NCI-H345 treated with DMSO at 0.1 percent for 48 hours (cell line): Measurements from ENCODE around the gene ROBO1.

Experiments
- DNase-seq: peaks from one replicate; lab custom pipeline; 2025; ENCODE audit not compliant: unreplicated experiment; lab: John Stamatoyannopoulos, UW

ROBO1 gene

GRCh38 chr3:78940128-78940527, 827.7 kb downstream of the ROBO1 start:
- no peak for DNase-seq

- DNase-seq = no peak
Observed at GRCh38 chr3:78937475-78937874, 830.3 kb downstream of the ROBO1 start.

- DNase-seq = no peak
Observed at GRCh38 chr3:78927759-78928158, 840.0 kb downstream of the ROBO1 start.

GRCh38 chr3:78926523-78926922, 841.3 kb downstream of the ROBO1 start:
- no peak for DNase-seq

- no peak for DNase-seq
Observed at GRCh38 chr3:78924711-78925110, 843.1 kb downstream of the ROBO1 start.

- no peak for DNase-seq
Observed at GRCh38 chr3:78919021-78919755, 848.6 kb downstream of the ROBO1 start.

GRCh38 chr3:78918361-78919020, 849.3 kb downstream of the ROBO1 start:
- no peak for DNase-seq

- DNase-seq = no peak
Observed at GRCh38 chr3:78917536-78917935, 850.3 kb downstream of the ROBO1 start.

GRCh38 chr3:78913711-78914110, 854.1 kb downstream of the ROBO1 start:
- no peak for DNase-seq

- DNase-seq = no peak
Observed at GRCh38 chr3:78912687-78913086, 855.1 kb downstream of the ROBO1 start.

GRCh38 chr3:78912259-78912658, 855.5 kb downstream of the ROBO1 start:
- no peak for DNase-seq

GRCh38 chr3:78911394-78911793, 856.4 kb downstream of the ROBO1 start:
- DNase-seq = no peak

- DNase-seq = no peak
Observed at GRCh38 chr3:78908236-78908635, 859.6 kb downstream of the ROBO1 start.

GRCh38 chr3:78907367-78907766, 860.4 kb downstream of the ROBO1 start:
- DNase-seq = no peak

GRCh38 chr3:78906930-78907329, 860.9 kb downstream of the ROBO1 start:
- no peak for DNase-seq

GRCh38 chr3:78906245-78906644, 861.6 kb downstream of the ROBO1 start:
- peak; percentile 59 for DNase-seq

GRCh38 chr3:78905700-78906099, 862.1 kb downstream of the ROBO1 start:
- DNase-seq = no peak

- DNase-seq = no peak
Observed at GRCh38 chr3:78901544-78901943, 866.3 kb downstream of the ROBO1 start.

GRCh38 chr3:78900880-78901279, 866.9 kb downstream of the ROBO1 start:
- DNase-seq = no peak

- no peak for DNase-seq
Observed at GRCh38 chr3:78900426-78900825, 867.4 kb downstream of the ROBO1 start.

- DNase-seq = no peak
Observed at GRCh38 chr3:78895528-78895927, 872.3 kb downstream of the ROBO1 start.

GRCh38 chr3:78894787-78895186, 873.0 kb downstream of the ROBO1 start:
- DNase-seq = no peak

- no peak for DNase-seq
Observed at GRCh38 chr3:78893161-78893560, 874.6 kb downstream of the ROBO1 start.
